ENCODE measurements around the gene KDM4C.

KDM4C gene

DNA sequence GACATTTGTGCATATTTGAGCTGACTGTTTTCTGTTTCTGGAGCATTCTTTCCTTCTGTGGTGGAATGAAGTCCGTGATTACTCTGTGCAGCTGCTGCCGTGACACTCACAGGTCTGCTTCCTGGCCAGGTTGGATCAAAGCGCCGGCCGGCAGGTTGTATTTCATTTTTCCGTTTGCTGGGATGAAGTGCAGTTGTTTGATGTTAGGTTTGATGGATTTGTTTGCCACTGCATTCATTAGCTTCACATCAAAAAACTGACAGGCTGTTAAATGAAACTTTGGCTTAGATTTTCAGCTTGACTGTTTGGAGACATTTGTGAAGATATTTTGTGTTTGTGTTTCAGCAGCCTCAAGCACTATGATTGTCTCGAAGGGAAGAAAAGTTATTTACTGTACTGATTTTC is 140.1 kb downstream of the KDM4C start:
- intact Hi-C loops (cut with DNase I; ENCODE audit: low total_unique reads) = no loop called here
- no peak for DNase-seq
- H3K27ac ChIP-seq = no peak overlapping the region
- H3K9me3 ChIP-seq = no peaks in the 10 kb centered on the region
- H3K27me3 ChIP-seq = no peaks in the 10 kb centered on the region
- no peak overlapping the region for H3K4me3 ChIP-seq
- TF ChIP-seq, protein P1, sequence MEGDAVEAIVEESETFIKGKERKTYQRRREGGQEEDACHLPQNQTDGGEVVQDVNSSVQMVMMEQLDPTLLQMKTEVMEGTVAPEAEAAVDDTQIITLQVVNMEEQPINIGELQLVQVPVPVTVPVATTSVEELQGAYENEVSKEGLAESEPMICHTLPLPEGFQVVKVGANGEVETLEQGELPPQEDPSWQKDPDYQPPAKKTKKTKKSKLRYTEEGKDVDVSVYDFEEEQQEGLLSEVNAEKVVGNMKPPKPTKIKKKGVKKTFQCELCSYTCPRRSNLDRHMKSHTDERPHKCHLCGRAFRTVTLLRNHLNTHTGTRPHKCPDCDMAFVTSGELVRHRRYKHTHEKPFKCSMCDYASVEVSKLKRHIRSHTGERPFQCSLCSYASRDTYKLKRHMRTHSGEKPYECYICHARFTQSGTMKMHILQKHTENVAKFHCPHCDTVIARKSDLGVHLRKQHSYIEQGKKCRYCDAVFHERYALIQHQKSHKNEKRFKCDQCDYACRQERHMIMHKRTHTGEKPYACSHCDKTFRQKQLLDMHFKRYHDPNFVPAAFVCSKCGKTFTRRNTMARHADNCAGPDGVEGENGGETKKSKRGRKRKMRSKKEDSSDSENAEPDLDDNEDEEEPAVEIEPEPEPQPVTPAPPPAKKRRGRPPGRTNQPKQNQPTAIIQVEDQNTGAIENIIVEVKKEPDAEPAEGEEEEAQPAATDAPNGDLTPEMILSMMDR (IDR thresholded peaks at IDR 0.05) = no peak
- peaks cover 8 to 10% (median 9%) of the 10 kb centered on the region in 3 donors for H3K36me3 ChIP-seq
- peaks cover 0 to 3% (median 0%) of the 10 kb centered on the region in 4 donors for H3K4me1 ChIP-seq

DNA sequence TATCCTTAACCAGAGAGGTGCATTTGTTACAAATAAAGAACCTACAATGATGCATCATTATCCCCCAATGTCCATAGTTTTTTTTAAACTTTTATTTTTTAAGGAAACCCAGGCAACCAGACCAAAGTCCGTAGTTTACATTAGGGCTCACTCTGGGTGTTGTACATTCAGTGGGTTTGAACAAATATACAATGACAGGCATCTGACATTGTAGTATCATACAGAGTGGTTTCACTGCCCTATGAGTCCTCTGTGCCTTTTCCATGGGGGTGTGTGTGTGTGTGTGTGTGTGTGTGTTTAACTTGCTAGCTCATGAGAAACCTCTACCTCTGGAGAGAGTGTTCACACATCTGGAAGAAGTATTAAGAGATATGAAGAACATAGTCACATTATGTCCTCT is 141.5 kb downstream of the KDM4C start:
- no peaks in the 10 kb centered on the region for H3K36me3 ChIP-seq
- no peak for DNase-seq
- H3K9me3 ChIP-seq = no peaks in the 10 kb centered on the region
- H3K27ac ChIP-seq = no peak overlapping the region
- intact Hi-C loops (cut with DNase I; ENCODE audit: low total_unique reads) = no loop called here
- H3K27me3 ChIP-seq = no peaks in the 10 kb centered on the region
- H3K4me3 ChIP-seq = no peak overlapping the region
- peaks cover 0 to 3% (median 0%) of the 10 kb centered on the region in 4 donors for H3K4me1 ChIP-seq
- TF ChIP-seq, protein P1 (IDR thresholded peaks at IDR 0.05) = no peak

GRCh38 chr9:6900440-6900883 is 142.7 kb downstream of the KDM4C start:
- Histone ChIP-seq H3K27ac (no peak overlapping the region), H3K4me1 (peaks cover 0 to 3% (median 0%) of the 10 kb centered on the region in 4 donors), H3K4me3 (no peak overlapping the region), H3K9me3 (no peaks in the 10 kb centered on the region), H3K27me3 (no peaks in the 10 kb centered on the region), H3K36me3 (no peaks in the 10 kb centered on the region)
- intact Hi-C loops (cut with DNase I; ENCODE audit: low total_unique reads) = no loop called here
- TF ChIP-seq, protein P1 (IDR thresholded peaks at IDR 0.05) = no peak
- no peak for DNase-seq

- TF ChIP-seq, protein P1 (IDR thresholded peaks at IDR 0.05) = no peak
- no peaks in the 10 kb centered on the region for H3K9me3 ChIP-seq
- H3K27me3 ChIP-seq = no peaks in the 10 kb centered on the region
- H3K36me3 ChIP-seq = no peaks in the 10 kb centered on the region
- H3K4me3 ChIP-seq = no peak overlapping the region
- peaks cover 0 to 3% (median 0%) of the 10 kb centered on the region in 4 donors for H3K4me1 ChIP-seq
- H3K27ac ChIP-seq = no peak overlapping the region
- DNase-seq = no peak
- intact Hi-C loops (cut with DNase I; ENCODE audit: low total_unique reads) = no loop called here
These were observed 143.4 kb downstream of the KDM4C start for GRCh38 chr9:6901180-6901579.

DNA sequence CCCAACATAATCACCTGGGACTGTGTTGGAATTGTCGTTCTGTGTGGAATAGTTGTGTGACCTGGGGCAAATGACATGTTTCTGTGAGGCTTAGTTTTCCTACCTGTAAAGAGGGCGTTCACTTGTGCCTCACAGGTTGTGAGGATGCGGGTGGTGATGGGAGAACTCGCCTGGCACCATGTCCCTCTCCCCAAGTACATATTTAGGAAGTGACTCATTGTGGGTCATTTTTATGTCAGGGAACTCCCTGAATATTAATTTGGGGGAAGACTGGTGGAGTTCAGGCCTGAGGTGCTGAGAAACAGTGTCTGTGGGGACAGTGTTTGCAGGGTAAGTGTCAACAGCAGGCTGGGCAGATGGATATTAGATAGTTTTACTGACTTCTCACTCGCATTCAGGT is 144.7 kb downstream of the KDM4C start:
- H3K9me3 ChIP-seq = no peaks in the 10 kb centered on the region
- H3K27me3 ChIP-seq = no peaks in the 10 kb centered on the region
- H3K27ac ChIP-seq = no peak overlapping the region
- peaks cover 0 to 3% (median 0%) of the 10 kb centered on the region in 4 donors for H3K4me1 ChIP-seq
- intact Hi-C loops (cut with DNase I; ENCODE audit: low total_unique reads) = no loop called here
- TF ChIP-seq, protein P1 (IDR thresholded peaks at IDR 0.05) = no peak
- no peaks in the 10 kb centered on the region for H3K36me3 ChIP-seq
- no peak overlapping the region for H3K4me3 ChIP-seq
- DNase-seq = no peak

- no peak overlapping the region for H3K4me3 ChIP-seq
- no peak overlapping the region for H3K27ac ChIP-seq
- H3K36me3 ChIP-seq = no peaks in the 10 kb centered on the region
- H3K4me1 ChIP-seq = no peaks in the 10 kb centered on the region
- no peak for DNase-seq
- H3K9me3 ChIP-seq = no peaks in the 10 kb centered on the region
- intact Hi-C loops (cut with DNase I; ENCODE audit: low total_unique reads) = no loop called here
- no peaks in the 10 kb centered on the region for H3K27me3 ChIP-seq
- TF ChIP-seq, protein P1 (IDR thresholded peaks at IDR 0.05) = no peak
These were observed 146.6 kb downstream of the KDM4C start for GRCh38 chr9:6904371-6904770.
